ENCODE results near the gene SOCS6. TPM values are rescaled to one million over a fixed set of nuclear protein-coding genes. Genes with fewer than 3 reads are reported as not detected.
A peak's percentile ranks its signal among the peaks of the same experiment; 100 is the strongest.

SOCS6 gene
- total RNA-seq, 6 experiments from 2014 or later, result 26.4 to 35.3 (median 30.7) TPM

DNA sequence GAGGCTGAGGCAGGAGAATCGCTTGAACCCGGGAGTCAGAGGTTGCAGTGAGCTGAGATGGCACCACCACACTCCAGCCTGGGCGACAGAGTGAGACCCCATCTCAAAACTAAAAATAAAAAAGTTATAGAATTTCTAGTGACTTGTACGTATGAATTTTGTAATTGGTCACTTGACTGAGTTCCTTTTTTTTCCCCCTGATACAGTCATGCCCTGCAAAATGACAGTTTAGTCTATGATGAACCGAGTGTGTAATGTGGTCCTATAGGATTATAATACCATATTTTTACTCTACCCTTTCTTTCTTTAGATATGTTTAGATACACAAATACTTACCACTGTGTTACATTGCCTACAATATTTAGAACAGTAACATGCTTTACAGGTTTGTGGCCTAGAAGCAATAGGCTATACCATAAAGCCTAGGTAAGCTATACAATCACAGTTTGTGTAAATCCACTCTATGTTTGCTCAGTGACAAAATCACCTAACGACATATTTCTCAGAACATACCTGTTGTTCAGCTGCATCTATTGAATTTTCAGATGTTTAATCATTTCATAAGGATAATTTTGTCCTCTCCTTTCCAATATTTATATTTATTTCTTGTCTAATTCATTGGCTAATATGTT, 25.4 kb downstream of the SOCS6 start:
- Mint-ChIP-seq H3K36me3 (ENCODE audit: low read depth) (peaks cover 12% of the 10 kb centered on the region), H3K4me3 (no peak overlapping the region), H3K27me3 (ENCODE audit: insufficient read depth) (peaks cover 2% of the 10 kb centered on the region; the same call in 1 of the 2 replicates), H3K27ac (no peak overlapping the region), H3K4me1 (ENCODE audit: low read depth) (peaks cover 47% of the 10 kb centered on the region), H3K9me3 (no peaks in the 10 kb centered on the region)
- TF ChIP-seq, protein P1, sequence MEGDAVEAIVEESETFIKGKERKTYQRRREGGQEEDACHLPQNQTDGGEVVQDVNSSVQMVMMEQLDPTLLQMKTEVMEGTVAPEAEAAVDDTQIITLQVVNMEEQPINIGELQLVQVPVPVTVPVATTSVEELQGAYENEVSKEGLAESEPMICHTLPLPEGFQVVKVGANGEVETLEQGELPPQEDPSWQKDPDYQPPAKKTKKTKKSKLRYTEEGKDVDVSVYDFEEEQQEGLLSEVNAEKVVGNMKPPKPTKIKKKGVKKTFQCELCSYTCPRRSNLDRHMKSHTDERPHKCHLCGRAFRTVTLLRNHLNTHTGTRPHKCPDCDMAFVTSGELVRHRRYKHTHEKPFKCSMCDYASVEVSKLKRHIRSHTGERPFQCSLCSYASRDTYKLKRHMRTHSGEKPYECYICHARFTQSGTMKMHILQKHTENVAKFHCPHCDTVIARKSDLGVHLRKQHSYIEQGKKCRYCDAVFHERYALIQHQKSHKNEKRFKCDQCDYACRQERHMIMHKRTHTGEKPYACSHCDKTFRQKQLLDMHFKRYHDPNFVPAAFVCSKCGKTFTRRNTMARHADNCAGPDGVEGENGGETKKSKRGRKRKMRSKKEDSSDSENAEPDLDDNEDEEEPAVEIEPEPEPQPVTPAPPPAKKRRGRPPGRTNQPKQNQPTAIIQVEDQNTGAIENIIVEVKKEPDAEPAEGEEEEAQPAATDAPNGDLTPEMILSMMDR (IDR thresholded peaks at IDR 0.05), result no peak
- DNase-seq, result no peak

DNA sequence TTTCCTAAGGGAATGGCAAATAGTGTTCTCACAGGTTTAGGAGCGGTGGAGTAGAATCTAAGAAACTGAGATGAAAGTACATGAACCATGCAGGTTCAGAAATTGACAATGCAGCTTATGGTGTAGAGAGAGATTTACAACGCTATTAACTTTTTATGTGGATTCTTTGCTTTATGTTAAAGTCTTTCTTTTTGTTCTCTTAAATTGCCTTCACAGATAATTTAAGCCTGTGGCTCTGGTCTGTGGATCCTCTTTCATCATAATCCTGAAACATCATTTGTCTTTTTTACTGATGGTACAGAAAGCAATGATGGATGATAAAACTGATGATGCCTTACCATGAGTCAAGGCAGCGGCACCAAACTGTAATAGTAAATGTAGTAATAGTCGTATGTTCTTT, 30.3 kb downstream of the SOCS6 start:
- Mint-ChIP-seq H3K36me3 (ENCODE audit: low read depth) (peaks cover 21% of the 10 kb centered on the region), H3K27ac (no peak overlapping the region), H3K4me1 (ENCODE audit: low read depth) (peaks cover 39% of the 10 kb centered on the region), H3K9me3 (no peaks in the 10 kb centered on the region), H3K27me3 (ENCODE audit: insufficient read depth) (peaks cover 3% of the 10 kb centered on the region; the same call in 1 of the 2 replicates), H3K4me3 (no peak overlapping the region)
- TF ChIP-seq, protein P1 (IDR thresholded peaks at IDR 0.05), result no peak
- DNase-seq, result no peak

DNA sequence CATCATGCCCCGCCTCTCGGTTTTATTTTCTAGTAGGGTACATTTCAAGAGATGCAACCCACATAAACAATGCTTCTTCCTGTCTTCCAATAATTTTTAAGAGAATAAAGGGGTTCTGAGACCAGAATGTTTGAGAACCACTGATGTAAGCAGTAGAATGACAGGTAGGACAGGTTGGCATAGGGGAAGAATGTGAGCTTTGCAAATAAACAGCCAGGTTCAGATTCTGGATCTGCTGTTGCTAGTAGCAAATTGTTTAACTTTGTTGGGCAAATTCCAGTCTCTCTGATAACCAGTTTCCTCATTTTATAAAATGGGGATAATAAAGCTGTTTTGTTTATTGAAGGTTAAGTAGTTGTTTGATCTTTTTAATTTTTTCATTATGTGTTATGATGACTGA, 32.8 kb downstream of the SOCS6 start:
- TF ChIP-seq, protein P1 (IDR thresholded peaks at IDR 0.05), result no peak
- no peak overlapping the region for H3K27ac Mint-ChIP-seq
- H3K4me1 Mint-ChIP-seq (ENCODE audit: low read depth), result peaks cover 24% of the 10 kb centered on the region
- H3K4me3 Mint-ChIP-seq, result no peak overlapping the region
- H3K36me3 Mint-ChIP-seq (ENCODE audit: low read depth), result peaks cover 38% of the 10 kb centered on the region
- H3K9me3 Mint-ChIP-seq, result no peaks in the 10 kb centered on the region
- H3K27me3 Mint-ChIP-seq (ENCODE audit: insufficient read depth), result peaks cover 3% of the 10 kb centered on the region; the same call in 1 of the 2 replicates
- DNase-seq, result no peak

DNA sequence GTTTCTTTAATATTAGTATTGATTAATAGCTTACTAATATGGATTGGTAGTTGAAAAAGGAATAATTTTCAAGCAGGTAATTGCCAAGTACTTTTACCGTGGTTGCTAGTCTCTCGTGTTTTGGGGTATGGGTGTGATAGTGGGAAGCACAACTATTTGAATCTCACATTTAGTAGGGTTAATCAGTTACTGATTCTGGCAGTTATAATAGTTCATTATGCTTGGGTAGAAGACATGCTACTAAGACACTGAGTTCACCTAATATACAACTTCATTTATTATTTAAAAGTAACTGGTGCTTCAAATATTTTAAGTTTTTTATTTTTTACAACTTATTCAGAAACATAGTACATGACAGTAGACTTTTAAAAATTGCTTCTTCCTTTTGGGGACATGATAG, 33.5 kb downstream of the SOCS6 start:
- peaks cover 23% of the 10 kb centered on the region for H3K4me1 Mint-ChIP-seq (ENCODE audit: low read depth)
- H3K9me3 Mint-ChIP-seq, result no peaks in the 10 kb centered on the region
- H3K4me3 Mint-ChIP-seq, result no peak overlapping the region
- H3K27ac Mint-ChIP-seq, result no peak overlapping the region; the same call in 1 of the 2 replicates
- peaks cover 38% of the 10 kb centered on the region for H3K36me3 Mint-ChIP-seq (ENCODE audit: low read depth)
- no peak for DNase-seq
- TF ChIP-seq, protein P1 (IDR thresholded peaks at IDR 0.05), result no peak
- H3K27me3 Mint-ChIP-seq (ENCODE audit: insufficient read depth), result peaks cover 2% of the 10 kb centered on the region; the same call in 1 of the 2 replicates

DNA sequence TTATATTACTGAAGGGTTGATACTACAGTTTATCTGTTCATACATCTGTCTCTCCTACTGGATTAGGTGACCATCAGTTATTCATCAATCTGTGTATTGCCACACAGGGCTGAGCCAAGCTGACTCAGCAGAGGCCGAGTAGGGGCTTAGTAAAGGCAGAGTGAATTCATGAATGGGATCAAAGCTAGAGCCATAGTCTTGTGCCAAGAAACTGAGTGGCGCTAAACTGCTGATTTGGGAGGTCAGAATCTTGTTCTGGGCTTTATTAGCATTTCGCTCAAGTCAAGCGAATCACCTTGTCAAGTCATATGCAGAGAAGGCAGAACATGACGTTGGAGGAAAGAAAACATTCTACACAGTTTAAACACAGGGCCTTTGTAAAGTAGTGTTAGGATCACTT, 34.1 kb downstream of the SOCS6 start:
- Mint-ChIP-seq H3K36me3 (ENCODE audit: low read depth) (peaks cover 40% of the 10 kb centered on the region), H3K9me3 (no peaks in the 10 kb centered on the region), H3K27ac (peak overlapping the region; percentile 23; the same call in 1 of the 2 replicates), H3K4me3 (no peak overlapping the region), H3K27me3 (ENCODE audit: insufficient read depth) (peaks cover 2% of the 10 kb centered on the region; the same call in 1 of the 2 replicates), H3K4me1 (ENCODE audit: low read depth) (peaks cover 27% of the 10 kb centered on the region)
- TF ChIP-seq, protein P1 (IDR thresholded peaks at IDR 0.05), result no peak
- no peak for DNase-seq
